Esophagus (tissue), 2 donors: ENCODE data around the gene MYO5A. TPM values are rescaled to one million over a fixed set of nuclear protein-coding genes. Genes with fewer than 3 reads are reported as not detected.
"Not testable (repeated sequence)": the region's sequence is repeated elsewhere in the genome, so short reads cannot be mapped to it uniquely, and the experiment has no call there.

Experiments used
- H3K27ac ChIP-seq, 2 donors: one replicate each; pipeline ENCODE4 v1.5.1; 2013; ENCODE audit warnings: low read depth in 2 of 2, mild to moderate bottlenecking in 2 of 2, inconsistent platforms in 1 of 2, low read length in 1 of 2, moderate library complexity in 1 of 2
- H3K27me3 ChIP-seq, 2 donors: one replicate each; pipeline ENCODE4 v1.6.1; 2013; ENCODE audit warnings: low read length in 2 of 2, control low read depth in 1 of 2, mild to moderate bottlenecking in 1 of 2; ENCODE audit not compliant: insufficient read depth in 2 of 2, control insufficient read depth in 1 of 2
- H3K36me3 ChIP-seq, 2 donors: one replicate each; pipeline ENCODE4 v1.6.1; 2013; ENCODE audit warnings: low read length in 1 of 2; ENCODE audit not compliant: control insufficient read depth in 2 of 2, insufficient read depth in 2 of 2
- H3K4me1 ChIP-seq, 2 donors: one replicate each; pipeline ENCODE4 v1.6.1; 2013; ENCODE audit warnings: low read length in 1 of 2; ENCODE audit not compliant: control insufficient read depth in 2 of 2, insufficient read depth in 2 of 2
- H3K4me3 ChIP-seq, 2 donors: one replicate each; pipeline ENCODE4 v1.5.1; 2013; ENCODE audit warnings: low read length in 2 of 2, mild to moderate bottlenecking in 2 of 2, low read depth in 1 of 2, moderate library complexity in 1 of 2
- H3K9me3 ChIP-seq, 2 donors: one replicate each; pipeline ENCODE4 v1.6.1; 2013; ENCODE audit warnings: mild to moderate bottlenecking in 2 of 2, low read depth in 1 of 2, low read length in 1 of 2, moderate library complexity in 1 of 2; ENCODE audit not compliant: control insufficient read depth in 2 of 2, insufficient read depth in 1 of 2
- WGBS, 2 donors: extraction: QIAGEN DNeasy Blood & Tissue Kit; methylation state at CpG; one replicate each; pipeline ENCODE4 v1.1.7; 2013; 5-methylcytosine and 5-hydroxymethylcytosine counted together
- polyA plus RNA-seq, 2 donors: library from polyadenylated mRNA; stranded (reverse); fragments of 200-250 nt; gene quantifications; one replicate each; pipeline ENCODE4 v1.2.3, GENCODE V29; 2013
- donor health status: healthy with polysubstance abuse.
- donor health status: Bipolar disorder and iron deficiency.

MYO5A gene
- polyA plus RNA-seq, 2 donors: 1.6 to 1.9 TPM

DNA sequence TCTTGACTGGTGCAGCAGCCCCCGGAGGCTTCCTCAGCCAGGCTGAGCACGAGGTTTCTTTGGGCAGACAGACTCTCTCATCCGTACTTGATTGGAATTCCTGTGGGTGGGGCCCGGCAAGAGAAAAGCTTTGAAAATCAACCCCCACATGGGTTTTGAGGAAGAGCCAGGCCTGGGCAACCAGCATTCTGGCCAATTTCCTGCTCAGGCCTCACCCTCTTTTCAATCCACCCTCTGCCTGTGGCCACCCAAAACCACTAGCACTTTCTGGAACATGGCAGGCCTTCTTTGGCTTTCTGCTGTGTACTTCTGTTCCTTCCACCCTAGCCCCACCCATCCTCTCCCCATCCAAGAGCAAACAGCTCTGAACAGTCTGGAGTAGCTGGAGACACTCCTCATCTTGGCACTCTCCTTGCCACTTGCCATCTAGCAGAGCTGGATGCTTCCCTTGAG is 239.0 kb downstream of the MYO5A start:
- Histone ChIP-seq H3K9me3 (no peaks in the 10 kb centered on the region), H3K27me3 (no peaks in the 10 kb centered on the region), H3K4me1 (peaks cover 10 to 24% of the 10 kb centered on the region in 2 donors), H3K27ac (peak overlapping the region; percentile 84 to 87), H3K36me3 (no peaks in the 10 kb centered on the region), H3K4me3 (no peak overlapping the region)
- WGBS, 2 donors: 27 to 34% methylated on average over 4 of the region's 4 CpGs

- Histone ChIP-seq H3K4me1 (peaks cover 10 to 24% of the 10 kb centered on the region in 2 donors), H3K27ac (peak overlapping the region; percentile 85 to 87), H3K36me3 (no peaks in the 10 kb centered on the region), H3K27me3 (no peaks in the 10 kb centered on the region), H3K9me3 (no peaks in the 10 kb centered on the region), H3K4me3 (no peak overlapping the region)
- WGBS, 2 donors: 80 to 90% methylated on average over 5 of the region's 5 CpGs
Measured at GRCh38 chr15:52288986-52289385, 239.7 kb downstream of the MYO5A start.

- H3K4me3 ChIP-seq: no peak overlapping the region
- H3K27me3 ChIP-seq: no peaks in the 10 kb centered on the region
- H3K9me3 ChIP-seq: no peaks in the 10 kb centered on the region
- H3K4me1 ChIP-seq: peaks cover 10 to 24% of the 10 kb centered on the region in 2 donors
- 41 to 48% methylated on average over 13 of the region's 13 CpGs for WGBS, 2 donors
- H3K36me3 ChIP-seq: peaks cover 0 to under 1% of the 10 kb centered on the region in 2 donors
- H3K27ac ChIP-seq: peak overlapping the region; percentile 85 to 87
Measured at GRCh38 chr15:52288051-52288942, 240.4 kb downstream of the MYO5A start.

DNA sequence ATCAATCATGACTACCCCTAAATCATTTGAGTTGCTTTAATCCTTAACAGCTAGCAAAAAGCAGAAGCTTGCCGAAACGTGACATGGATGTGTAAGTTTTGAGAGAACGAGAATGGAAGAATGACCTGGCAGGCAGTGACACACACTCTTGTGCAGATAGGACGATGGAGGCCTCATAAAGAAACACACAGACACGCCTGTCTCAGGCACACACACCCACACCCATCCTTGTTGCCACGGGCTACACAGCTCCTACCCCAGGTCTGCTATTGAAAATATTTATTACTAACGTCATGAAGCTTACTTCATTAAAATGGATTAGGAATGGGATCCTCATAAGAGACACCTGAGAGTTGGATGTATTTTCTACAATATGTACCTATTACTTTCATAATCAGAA is 241.6 kb downstream of the MYO5A start:
- WGBS, 2 donors: 54 to 55% methylated on average over 7 of the region's 7 CpGs
- Histone ChIP-seq H3K27ac (no peak overlapping the region), H3K4me3 (no peak overlapping the region), H3K9me3 (no peaks in the 10 kb centered on the region), H3K36me3 (peaks cover 0 to 2% of the 10 kb centered on the region in 2 donors), H3K27me3 (no peaks in the 10 kb centered on the region), H3K4me1 (peaks cover 7 to 18% of the 10 kb centered on the region in 2 donors)

GRCh38 chr15:52285941-52286340 is 242.7 kb downstream of the MYO5A start:
- H3K4me3 ChIP-seq, H3K27me3 ChIP-seq: not testable (repeated sequence)
- WGBS, 2 donors: 97 to 98% methylated on average over 19 to 32 of the region's 34 CpGs

GRCh38 chr15:52284164-52284563 is 244.5 kb downstream of the MYO5A start:
- Histone ChIP-seq H3K27me3 (no peaks in the 10 kb centered on the region), H3K4me3 (no peak overlapping the region), H3K27ac (no peak overlapping the region), H3K4me1 (peaks cover 3 to 7% of the 10 kb centered on the region in 2 donors), H3K36me3 (peaks cover 0 to 7% of the 10 kb centered on the region in 2 donors), H3K9me3 (no peaks in the 10 kb centered on the region)
- WGBS, 2 donors: 58 to 72% methylated on average over 3 of the region's 3 CpGs

More at GRCh38 chr15:52285941-52286340, 242.7 kb downstream of the MYO5A start:
- peaks cover 7 to 15% of the 10 kb centered on the region in 2 donors for H3K4me1 ChIP-seq
- not testable (repeated sequence) for H3K27ac ChIP-seq, H3K9me3 ChIP-seq, H3K36me3 ChIP-seq

DNA sequence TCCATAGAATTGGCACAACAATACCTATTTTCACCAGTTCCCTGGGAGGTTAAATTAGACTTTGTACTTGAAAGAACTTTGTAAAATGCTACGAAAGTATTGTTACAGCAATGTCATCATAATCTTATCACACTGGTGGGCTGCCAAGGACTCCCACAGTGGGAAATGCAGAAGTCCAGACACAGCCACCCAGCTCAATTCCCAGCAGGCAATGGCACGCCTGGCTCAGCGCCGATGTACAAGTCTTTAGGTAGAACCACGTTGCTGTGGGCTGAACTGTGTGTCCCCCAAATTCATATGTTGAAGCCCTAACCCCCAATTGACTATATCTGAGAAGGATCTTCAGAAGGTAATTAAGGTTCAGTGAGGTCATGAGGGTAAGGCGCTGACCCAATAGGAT is 245.4 kb downstream of the MYO5A start:
- WGBS, 2 donors: 81 to 91% methylated on average over 6 of the region's 6 CpGs
- Histone ChIP-seq H3K9me3 (no peaks in the 10 kb centered on the region), H3K27me3 (no peaks in the 10 kb centered on the region), H3K4me1 (peaks cover 0 to 3% of the 10 kb centered on the region in 2 donors), H3K36me3 (peaks cover 0 to 7% of the 10 kb centered on the region in 2 donors), H3K4me3 (no peak overlapping the region), H3K27ac (no peak overlapping the region)

GRCh38 chr15:52282418-52282817 is 246.3 kb downstream of the MYO5A start:
- no peaks in the 10 kb centered on the region for H3K27me3 ChIP-seq
- H3K9me3 ChIP-seq: no peaks in the 10 kb centered on the region
- 93 to 94% methylated on average over 14 of the region's 14 CpGs for WGBS, 2 donors
- no peak overlapping the region for H3K4me3 ChIP-seq
- peaks cover 0 to 7% of the 10 kb centered on the region in 2 donors for H3K36me3 ChIP-seq
- H3K27ac ChIP-seq: no peak overlapping the region
- peaks cover 0 to 3% of the 10 kb centered on the region in 2 donors for H3K4me1 ChIP-seq

DNA sequence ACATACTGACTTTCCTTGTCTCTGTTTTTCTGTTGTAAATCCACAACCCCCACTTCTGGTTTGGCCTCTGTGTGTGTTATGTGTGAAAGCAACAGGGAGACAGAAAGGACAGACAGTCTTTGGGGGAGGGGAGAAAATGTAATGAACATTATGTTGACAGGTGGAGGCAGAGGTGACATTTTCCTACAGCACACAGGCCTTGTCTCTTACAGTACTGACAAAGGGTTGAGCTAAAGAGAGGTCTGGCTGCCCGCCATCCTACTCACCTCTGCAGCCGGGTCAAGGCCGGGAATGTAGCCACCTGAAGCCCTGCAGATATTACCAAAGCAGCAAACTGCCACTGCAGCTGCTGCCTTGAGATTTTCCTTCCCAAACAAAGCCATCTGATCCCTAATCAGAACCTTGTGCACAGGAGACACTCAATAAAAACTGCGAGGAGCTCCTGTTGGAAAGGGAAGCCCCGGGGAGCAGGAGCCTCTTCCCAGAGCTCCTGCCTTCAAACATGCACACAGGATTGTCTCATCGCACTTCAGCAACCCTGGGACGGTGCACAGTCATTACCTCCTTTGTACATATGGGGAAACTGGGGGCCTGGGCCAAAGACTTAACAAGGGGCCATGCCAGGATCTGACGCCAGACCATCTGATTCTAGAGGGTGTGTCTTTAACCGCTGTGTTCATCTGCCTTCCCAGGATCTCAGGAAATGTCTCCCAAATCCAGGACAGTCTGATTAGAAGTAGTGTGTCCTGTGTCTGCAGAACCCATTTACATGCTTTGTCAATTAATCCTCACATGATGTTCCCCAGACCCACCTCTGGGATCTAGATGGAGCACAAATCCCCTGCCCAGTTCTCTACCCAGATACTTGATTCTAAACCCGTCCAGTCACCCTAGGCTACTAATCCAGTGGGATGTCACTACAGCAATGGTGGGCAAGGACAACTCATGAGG is 247.3 kb downstream of the MYO5A start:
- Histone ChIP-seq H3K27me3 (no peaks in the 10 kb centered on the region), H3K36me3 (peaks cover 0 to 7% of the 10 kb centered on the region in 2 donors), H3K4me1 (peaks cover 0 to 3% of the 10 kb centered on the region in 2 donors), H3K4me3 (no peak overlapping the region), H3K9me3 (no peaks in the 10 kb centered on the region), H3K27ac (no peak overlapping the region)
- WGBS, 2 donors: 72 to 87% methylated on average over 10 of the region's 10 CpGs
